CD4-positive, alpha-beta T cell treated with Interleukin-4 for 4 hours (primary cell): ENCODE measurements around the gene LCN2.
A peak's percentile ranks its signal among the peaks of the same experiment; 100 is the strongest.

ENCODE experiments used
- DNase-seq: peaks from one replicate; pipeline ENCODE4 v3.0.0-alpha.2; 2020

The LCN2 gene

DNA sequence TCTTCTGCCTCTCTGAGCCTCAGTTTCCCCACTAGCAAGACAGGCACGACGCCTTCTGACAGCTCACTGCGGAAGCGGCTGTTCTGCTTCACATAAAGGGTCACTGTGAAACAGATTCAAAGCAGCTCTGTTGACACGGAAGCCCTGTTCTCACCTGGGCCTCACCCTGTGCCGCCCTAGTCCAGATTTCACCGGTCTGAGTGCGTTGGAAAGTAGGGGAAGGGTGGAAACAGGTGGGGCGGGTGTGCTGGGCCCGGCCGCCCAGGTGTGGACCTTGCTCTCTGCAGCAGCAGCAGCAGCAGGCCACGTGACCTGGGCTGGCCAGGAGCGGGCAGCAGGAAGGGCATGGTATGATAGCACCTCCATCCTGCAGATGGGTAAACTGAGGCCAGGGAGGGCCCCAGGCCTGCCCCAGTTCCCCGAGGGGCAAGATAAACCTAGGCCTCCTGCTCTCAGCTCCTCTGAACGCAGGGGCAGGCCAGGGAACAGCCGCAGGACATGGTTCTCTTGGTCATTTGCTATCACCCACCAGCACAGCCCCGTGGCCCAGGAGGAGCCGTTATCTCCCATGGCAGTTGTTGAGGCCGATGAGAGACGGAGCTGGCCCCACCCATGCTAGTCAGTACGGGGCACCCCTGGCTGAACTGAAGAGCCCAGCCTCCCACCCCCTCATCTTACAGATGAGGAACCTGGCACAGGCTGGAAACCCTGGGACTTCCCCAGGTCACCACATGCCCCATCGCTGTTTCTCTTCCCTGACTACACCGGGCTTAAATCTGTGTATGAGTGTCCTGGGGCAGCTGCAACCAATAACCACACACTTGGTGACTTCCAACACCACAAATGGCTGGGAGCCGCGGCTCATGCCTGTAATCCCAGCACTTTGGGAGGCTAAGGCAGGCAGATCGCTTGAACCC lies 33.8 kb upstream of the LCN2 start:
- no peak for DNase-seq

DNA sequence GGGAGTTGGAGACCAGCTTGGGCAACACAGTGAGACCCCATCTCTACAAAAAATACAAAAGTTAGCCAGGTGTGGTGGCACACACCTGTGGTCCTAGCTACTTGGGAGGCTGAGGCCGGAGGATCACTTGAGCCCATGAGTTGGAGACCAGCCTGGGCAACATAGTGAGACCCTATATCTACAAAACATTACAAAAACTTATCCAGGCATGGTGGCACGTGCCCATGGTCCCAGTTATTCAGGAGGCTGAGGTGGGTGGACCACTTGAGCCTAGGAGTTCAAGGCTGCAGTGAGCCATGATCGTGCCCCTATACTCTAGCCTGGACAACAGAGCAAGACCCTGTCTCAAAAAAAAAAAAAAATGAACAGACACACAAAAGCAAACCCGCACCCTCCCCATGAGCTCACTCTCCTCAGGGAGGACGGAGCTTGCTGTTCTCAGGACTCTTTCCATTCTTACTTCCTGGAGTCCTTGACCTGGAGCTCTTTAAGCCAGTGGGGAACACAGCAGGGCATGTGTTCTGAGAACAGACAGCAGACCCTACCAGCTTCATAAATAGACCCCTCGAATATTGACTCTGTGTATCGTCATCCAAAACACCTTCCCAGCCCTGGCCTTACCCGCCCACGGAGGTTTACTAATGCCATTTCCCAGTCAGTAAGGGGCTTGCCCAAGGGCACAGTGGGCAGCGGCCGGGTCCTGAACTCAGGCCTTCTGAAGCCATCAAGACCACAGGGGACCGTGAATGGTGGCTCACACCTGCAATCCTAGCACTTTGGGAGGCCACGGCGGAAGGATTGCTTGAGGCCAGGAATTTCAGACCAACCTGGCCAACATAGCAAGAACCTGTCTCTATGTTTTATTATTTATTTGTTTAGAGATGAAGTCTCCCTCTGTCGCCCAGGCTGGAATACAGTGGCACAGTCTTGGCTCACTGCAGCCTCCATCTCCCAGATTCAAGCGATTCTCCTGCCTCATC lies 32.9 kb upstream of the LCN2 start:
- DNase-seq = no peak

- peak; percentile 87 for DNase-seq
Measured at GRCh38 chr9:128117613-128118471, 31.4 kb upstream of the LCN2 start.

GRCh38 chr9:128118472-128118857 lies 30.8 kb upstream of the LCN2 start:
- no peak for DNase-seq

DNA sequence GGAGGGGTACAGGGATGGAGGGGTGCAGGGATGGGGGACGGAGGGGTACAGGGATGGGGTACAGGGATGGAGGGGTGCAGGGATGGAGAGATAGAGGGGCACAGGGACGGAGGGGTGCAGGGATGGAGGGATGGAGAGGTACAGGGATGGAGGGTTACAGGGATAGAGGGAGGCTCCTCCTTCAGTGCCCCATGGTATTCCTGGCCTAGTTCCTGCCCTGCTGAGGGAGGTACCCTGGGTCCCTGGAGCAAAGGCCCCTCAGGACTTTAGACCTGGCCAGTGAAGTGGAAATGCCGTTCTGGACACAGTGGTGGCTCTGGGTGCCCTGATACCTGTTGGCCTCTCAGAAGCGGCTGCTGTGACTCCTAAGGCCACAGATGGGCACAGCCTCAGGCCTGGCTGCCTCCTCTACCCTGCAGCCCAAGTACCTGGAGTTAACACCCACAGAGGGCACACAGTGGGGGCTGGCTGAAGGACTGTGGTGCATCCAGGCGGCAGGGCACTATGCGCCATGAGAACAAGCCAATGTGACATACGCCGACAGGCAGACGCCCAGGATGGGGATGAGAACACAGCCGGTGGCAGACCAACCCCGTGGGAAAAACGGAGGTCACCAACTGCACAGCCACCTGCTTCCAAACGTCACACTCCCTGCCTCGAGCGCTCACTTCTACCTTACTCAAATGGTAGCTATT lies 30.1 kb upstream of the LCN2 start:
- DNase-seq = no peak

DNA sequence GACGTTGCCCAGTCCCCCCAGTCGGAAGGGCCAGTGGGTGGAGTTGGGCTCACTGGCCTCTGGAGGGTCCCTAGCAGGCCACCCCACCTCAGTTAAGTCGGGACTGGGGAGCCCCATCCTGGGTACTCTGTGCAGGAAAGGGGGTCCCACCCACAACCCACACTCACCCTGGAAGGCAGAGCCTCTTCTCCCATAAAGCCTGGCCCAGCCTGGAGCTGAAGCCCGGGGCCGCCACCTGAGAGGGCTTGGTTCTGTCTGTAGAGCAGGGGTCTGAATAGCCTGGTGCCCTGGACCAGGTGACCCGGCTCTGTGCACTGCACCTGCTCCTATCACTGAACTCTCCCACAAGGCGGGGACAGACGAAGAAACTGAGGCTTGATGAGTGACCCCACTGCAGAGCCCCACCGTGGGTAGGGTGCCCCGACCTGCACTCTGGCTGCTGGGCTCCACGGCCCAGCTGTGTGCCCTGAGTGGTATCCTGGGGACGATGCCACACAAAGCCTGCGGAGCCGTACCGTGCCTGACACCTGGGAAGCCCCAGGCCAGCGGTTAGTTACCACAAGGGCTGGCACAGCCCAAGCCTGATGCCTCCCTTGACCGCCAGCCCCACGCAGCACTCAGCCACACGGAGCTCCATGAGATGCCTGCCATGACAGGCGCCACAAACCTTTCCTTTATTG lies 29.1 kb upstream of the LCN2 start:
- DNase-seq = no peak

DNA sequence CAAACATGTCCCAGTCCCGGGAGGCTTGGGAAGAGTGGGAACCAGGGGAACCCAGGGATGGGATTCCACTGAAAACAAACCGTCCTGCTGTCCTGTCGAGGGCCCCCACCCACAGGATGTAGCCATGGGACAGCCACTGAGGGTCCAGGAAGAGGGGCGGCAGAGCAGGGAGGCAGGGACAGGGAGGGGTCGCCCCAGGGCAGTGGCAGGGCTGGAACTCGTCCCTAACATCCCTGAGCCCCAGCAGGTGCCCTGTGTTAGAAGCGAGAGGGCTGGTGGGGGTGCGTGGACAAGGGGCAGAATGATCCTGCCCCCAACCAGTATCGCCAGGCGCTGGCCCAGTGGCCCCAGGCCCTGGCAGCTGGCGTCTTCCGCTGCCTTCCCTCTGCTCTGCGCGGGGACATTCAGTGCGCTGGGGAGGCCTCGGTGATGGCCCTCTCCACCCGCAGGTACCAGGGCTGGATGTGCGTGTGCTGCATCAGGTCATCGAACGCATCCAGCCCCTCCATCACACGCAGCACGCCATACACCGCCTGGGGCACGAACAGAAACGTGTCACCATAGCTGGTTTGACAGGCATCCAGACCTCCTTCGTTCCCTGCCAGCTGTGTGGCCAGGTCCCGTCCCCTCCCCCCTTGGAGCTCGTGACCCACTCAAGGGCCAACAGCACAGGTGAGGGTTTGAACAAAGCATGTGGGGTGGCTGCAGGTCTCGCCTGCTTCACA lies 28.4 kb upstream of the LCN2 start:
- no peak for DNase-seq

- no peak for DNase-seq
Measured at GRCh38 chr9:128121466-128121810, 27.8 kb upstream of the LCN2 start.

DNA sequence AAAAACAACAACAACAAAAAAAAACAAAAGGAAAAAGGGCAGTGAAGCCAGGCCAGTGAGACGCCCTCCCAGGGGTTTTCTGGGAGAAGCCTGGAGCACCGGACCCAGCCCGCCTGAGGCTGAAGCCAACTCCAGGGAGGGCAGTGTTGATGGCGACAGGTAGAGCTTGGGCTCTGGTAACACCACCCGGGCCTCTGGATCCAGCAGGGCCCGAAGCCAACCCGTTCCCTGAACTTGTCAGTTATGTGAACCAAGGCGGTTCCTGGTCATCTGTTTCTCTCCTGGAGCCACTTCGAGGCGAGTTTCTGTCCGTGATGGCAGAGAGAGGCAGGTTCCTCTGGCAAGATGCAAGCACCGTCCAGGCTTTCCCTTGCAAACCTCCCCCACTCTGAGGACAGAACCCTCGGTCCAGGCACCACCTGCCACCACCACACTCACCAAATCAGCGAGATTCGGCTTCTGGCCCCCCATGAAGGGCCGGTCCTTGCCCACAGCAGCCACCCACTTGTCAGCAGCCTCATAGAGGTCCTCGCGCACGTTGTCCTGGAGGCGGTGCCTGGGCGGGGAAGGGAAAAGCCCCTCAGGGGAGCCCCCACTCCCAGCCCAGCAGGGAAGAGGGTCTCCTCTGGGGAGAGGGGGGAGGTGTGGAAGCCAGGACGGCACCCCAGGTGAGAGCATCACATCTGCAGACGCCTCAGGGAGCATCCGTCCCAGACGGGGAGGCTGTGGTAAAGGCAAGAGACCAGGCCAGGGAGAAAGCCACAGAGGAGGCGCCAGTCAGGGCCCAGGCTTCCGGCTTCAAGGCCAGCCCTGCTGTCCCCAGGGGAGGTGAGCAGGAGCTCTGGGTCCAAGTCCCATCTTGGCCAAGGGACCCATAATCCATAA lies 27.1 kb upstream of the LCN2 start:
- DNase-seq = no peak

DNA sequence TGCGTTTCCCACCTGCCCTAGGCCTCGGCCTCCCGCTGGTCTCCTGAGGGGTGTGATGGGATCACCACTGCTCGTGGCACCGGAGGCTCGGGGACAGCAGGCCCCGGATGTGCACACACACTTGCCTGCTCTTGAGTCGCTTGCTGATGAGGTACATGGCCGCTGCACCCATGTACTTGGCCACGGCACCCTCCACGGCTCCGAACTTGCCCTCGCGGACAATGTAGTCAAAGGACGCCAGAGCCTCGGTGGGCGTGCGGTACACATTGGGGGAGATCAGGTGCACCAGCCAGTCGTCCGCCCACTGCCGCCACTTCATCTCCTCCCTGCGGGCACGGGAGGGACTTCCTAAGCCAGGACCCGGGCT lies 26.5 kb upstream of the LCN2 start:
- DNase-seq = no peak

DNA sequence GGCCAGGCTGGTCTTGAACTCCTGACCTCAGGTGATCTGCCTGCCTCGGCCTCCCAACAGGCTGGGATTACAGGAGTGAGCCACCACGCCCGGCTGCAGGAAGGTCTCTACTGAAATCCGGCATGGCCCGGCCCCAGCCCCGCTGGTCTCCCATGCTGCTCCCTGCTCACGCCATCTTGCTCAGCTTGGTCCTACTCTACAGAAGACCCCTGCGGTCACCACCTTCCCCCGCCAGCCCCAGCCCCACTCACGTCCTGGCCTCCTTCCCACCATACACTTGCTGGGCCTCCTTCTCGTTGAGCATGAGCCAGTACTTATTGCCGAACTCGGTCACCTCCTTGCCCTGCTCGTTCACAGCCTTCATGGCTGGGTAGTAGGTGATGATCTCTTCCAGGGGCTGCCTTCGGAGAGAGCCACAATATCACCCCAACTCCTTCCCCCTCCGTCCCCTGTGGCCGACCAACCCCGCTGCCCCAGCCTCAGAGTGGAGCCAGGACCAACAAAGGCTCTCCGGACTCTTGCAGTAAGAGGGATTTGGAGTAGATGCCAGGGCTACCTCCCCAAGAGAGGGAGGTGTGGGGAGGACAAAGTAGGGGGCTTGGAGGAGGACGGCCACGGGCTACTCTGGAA lies 25.7 kb upstream of the LCN2 start:
- no peak for DNase-seq

DNA sequence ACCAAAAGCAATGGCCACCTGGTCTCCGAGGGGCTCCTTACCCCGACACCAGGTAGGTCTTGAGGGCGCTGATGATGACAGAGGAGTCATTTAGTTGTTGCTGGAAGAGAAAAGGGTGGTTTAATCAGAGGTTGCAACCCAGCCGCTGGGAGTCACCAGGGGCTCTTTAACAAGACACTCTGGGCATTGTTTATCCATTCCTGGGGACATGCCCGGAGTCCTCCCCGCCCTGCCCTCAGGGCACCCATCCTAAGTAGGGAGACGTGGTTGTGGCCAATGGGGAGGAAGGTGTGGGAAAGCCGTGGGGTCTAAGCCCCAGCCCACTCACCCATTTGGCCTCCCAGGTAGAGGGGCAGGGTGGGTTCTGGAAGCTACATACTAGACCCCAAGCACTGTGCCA lies 24.8 kb upstream of the LCN2 start:
- DNase-seq = no peak

DNA sequence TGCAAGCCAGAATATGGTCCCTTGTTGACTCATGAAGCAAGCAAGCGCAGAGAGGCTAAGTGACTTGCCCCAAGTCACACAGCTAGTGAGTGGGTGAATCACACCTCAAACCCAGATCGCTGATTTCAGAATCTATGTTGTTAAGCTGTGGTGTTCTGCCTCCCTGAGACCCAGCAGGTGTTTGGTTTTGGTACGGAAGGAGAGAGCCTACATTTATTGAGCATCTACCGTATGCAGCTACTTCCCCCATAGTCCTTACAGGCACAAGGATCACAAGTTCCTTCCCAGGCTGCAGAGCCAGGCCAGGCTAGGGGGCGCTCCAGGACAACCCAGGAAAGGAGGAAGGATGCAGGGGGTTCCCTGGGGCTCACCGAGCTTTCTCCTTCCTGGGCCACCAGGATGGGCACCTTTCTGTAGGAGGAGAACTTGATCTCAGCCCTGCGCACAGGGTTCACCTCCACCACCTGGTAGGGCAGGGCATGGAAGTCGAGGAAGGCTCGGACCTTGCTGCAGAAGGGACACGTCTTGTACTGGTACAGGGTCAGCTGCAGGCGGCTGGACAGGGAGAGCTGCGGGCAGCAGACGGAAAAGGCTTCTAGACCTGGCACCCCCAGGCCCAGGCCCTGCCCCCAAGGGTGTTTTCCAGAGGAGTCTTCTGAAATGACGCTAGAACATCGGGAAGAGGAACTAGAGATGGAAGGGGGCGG lies 24.2 kb upstream of the LCN2 start:
- DNase-seq = peak; percentile 41

GRCh38 chr9:128125580-128126354 lies 23.5 kb upstream of the LCN2 start:
- DNase-seq = no peak

GRCh38 chr9:128127568-128127989 lies 21.7 kb upstream of the LCN2 start, which contains the start of gene PTGES2:
PTGES2 (minus strand) TSS chr9:128127729; CDS start chr9:128127717, 12 bp downstream.
- DNase-seq = peak; percentile 81

- peak; percentile 92 for DNase-seq
Measured at GRCh38 chr9:128127990-128128835, 21.0 kb upstream of the LCN2 start.
